ENCODE results near the gene TMEM184B.
"Not testable (repeated sequence)": the region's sequence is repeated elsewhere in the genome, so short reads cannot be mapped to it uniquely, and the experiment has no call there.

Gene TMEM184B

DNA sequence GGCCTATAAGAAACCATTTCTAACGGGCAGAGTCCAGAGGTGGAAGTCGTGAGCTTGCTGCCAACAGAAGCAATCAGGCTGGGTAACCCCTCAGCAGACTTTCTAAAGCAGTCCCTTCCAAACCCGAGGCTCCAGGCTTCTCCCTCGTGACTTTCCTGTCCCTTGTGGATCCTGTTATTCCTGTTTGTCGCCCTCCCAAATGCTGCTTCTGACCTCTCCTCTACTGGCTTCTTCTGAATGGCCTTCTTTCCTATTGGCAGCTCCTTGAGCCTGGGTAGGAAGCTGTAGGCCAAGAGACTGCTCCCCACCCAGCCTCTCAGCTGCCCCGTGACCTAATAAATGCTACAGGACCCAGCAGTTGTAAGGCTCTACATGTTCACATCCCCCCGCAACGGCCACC lies 36.0 kb downstream of the TMEM184B start:
- no peak overlapping the region for H3K4me3 ChIP-seq (replicated peaks; ENCODE audit: low read depth, low read length)
- TF ChIP-seq, protein P1, sequence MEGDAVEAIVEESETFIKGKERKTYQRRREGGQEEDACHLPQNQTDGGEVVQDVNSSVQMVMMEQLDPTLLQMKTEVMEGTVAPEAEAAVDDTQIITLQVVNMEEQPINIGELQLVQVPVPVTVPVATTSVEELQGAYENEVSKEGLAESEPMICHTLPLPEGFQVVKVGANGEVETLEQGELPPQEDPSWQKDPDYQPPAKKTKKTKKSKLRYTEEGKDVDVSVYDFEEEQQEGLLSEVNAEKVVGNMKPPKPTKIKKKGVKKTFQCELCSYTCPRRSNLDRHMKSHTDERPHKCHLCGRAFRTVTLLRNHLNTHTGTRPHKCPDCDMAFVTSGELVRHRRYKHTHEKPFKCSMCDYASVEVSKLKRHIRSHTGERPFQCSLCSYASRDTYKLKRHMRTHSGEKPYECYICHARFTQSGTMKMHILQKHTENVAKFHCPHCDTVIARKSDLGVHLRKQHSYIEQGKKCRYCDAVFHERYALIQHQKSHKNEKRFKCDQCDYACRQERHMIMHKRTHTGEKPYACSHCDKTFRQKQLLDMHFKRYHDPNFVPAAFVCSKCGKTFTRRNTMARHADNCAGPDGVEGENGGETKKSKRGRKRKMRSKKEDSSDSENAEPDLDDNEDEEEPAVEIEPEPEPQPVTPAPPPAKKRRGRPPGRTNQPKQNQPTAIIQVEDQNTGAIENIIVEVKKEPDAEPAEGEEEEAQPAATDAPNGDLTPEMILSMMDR (IDR thresholded peaks at IDR 0.05; ENCODE audit: low read depth, low read length, missing control alignments), result no peak

GRCh38 chr22:38235240-38235850 lies 37.5 kb downstream of the TMEM184B start:
- TF ChIP-seq, protein P1 (IDR thresholded peaks at IDR 0.05; ENCODE audit: low read depth, low read length, missing control alignments), result no peak
- no peak for DNase-seq (ENCODE audit: extremely low read depth, low read depth)
- H3K4me3 ChIP-seq (replicated peaks; ENCODE audit: low read depth, low read length), result no peak overlapping the region

More for the DNA sequence above, 36.0 kb downstream of the TMEM184B start:
- DNase-seq (ENCODE audit: extremely low read depth, low read depth), result no peak

GRCh38 chr22:38233856-38234255 lies 39.0 kb downstream of the TMEM184B start:
- H3K4me3 ChIP-seq (replicated peaks; ENCODE audit: low read depth, low read length); DNase-seq (ENCODE audit: extremely low read depth, low read depth): not testable (repeated sequence)

DNA sequence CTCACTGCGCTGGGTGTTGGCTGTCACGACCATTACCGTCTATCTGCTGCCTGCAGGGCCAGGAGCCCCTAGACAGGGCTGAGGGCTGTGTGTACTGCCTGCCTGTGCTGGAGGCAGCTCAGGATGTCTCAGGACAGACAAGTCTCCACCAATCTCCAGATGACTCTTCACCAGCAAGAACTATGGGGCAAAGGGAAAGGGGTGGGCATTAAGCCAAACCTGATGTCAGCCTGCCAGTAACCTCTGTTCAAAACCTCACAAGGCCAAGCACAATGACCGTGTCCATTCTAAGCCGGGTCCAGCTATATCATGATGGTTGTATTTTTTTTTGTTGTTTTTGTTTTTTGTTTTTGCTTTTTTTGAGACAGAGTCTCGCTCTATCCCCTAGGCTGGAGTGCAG lies 39.4 kb downstream of the TMEM184B start:
- DNase-seq (ENCODE audit: extremely low read depth, low read depth), result no peak
- no peak overlapping the region for H3K4me3 ChIP-seq (replicated peaks; ENCODE audit: low read depth, low read length)
- TF ChIP-seq, protein P1 (IDR thresholded peaks at IDR 0.05; ENCODE audit: low read depth, low read length, missing control alignments), result no peak

- H3K4me3 ChIP-seq (replicated peaks; ENCODE audit: low read depth, low read length), result no peak overlapping the region
- TF ChIP-seq, protein P1 (IDR thresholded peaks at IDR 0.05; ENCODE audit: low read depth, low read length, missing control alignments), result no peak
Observed at GRCh38 chr22:38232196-38232595, 40.6 kb downstream of the TMEM184B start.

GRCh38 chr22:38230916-38231315 lies 41.9 kb downstream of the TMEM184B start:
- no peak overlapping the region for H3K4me3 ChIP-seq (replicated peaks; ENCODE audit: low read depth, low read length)
- DNase-seq (ENCODE audit: extremely low read depth, low read depth), result no peak
- TF ChIP-seq, protein P1 (IDR thresholded peaks at IDR 0.05; ENCODE audit: low read depth, low read length, missing control alignments), result no peak

More at GRCh38 chr22:38232196-38232595, 40.6 kb downstream of the TMEM184B start:
- DNase-seq (ENCODE audit: extremely low read depth, low read depth), result no peak

DNA sequence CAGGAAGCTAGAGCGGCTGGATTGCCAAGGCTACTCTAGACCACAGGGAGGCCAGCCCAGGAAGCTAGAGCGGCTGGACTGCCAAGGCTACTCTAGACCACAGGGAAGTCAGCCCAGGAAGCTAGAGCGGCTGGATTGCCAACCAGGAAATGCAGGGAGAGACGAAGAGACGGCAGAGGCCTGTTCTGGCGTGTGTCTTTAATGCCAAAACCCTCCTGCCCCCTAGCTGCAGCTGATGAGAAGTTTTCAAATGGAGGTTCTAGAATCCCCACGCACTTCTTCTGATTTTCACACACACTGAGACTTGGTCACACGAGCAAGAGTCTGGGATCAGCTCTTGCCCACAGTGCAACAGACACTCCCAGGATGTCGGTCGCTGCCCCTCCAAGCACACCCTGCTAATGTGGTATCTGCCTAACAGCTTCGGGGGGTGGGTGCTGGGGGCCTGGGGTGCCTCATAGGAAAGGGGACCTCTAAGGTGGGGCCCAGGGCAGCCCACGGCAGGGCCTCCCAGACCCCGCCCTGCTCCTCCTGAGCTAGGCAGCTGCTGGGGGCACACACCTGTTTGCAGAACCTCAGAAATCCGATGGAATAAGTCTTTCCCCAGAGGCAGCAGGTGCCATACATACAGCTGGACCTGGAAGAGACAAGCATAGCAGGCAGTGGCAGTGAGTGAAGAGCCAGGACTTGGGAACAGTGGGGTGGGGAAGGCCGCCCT lies 42.5 kb downstream of the TMEM184B start:
- H3K4me3 ChIP-seq (replicated peaks; ENCODE audit: low read depth, low read length), result no peak overlapping the region
- TF ChIP-seq, protein P1 (IDR thresholded peaks at IDR 0.05; ENCODE audit: low read depth, low read length, missing control alignments), result peak; percentile 52
- peak; percentile 44 for DNase-seq (ENCODE audit: extremely low read depth, low read depth)
